ENCODE data around the gene ACSL3. TPM values are rescaled to one million over a fixed set of nuclear protein-coding genes. Genes with fewer than 3 reads are reported as not detected.

Gene ACSL3
- total and polyA plus RNA-seq, 2 donors (not counting 1 experiment from before 2014, with no cell fraction given) = 6.7 to 46.0 TPM

- Histone ChIP-seq H3K4me3 (ENCODE audit: control extremely low read depth in 1 of 5, extremely low read depth in 1 of 5, insufficient read depth in 1 of 5, low read depth in 2 of 5, low read length in 4 of 5) (no peak overlapping the region), H3K9me3 (ENCODE audit: control extremely low read depth in 1 of 3, control insufficient read depth in 2 of 3, insufficient read depth in 1 of 3, low read length in 2 of 3) (peaks cover 0 to 7% (median 3%) of the 10 kb centered on the region in 3 donors), H3K27me3 (replicated peaks in 1 of 4; ENCODE audit: control extremely low read depth in 1 of 4, control insufficient read depth in 3 of 4, insufficient read depth in 4 of 4, low read length in 3 of 4) (no peaks in the 10 kb centered on the region), H3K4me1 (ENCODE audit: control insufficient read depth in 2 of 2, insufficient read depth in 2 of 2, low read length in 2 of 2) (no peaks in the 10 kb centered on the region), H3K27ac (ENCODE audit: low read length in 2 of 2) (no peak overlapping the region), H2AFZ (ENCODE audit: insufficient read depth, low read depth, low read length, poor library complexity, severe bottlenecking) (no peak overlapping the region), H4K20me1 (ENCODE audit: control insufficient read depth, insufficient read depth, low read length, poor library complexity, severe bottlenecking) (no peaks in the 10 kb centered on the region), H3K36me3 (replicated peaks in 1 of 2; ENCODE audit: control extremely low read depth in 1 of 2, control insufficient read depth in 1 of 2, extremely low read depth in 1 of 2, insufficient read depth in 2 of 2, low read length in 1 of 2) (peaks cover 5 to 12% of the 10 kb centered on the region in 2 experiments), H3K9ac (ENCODE audit: low read length) (no peak overlapping the region), H3K4me2 (replicated peaks; ENCODE audit: low read depth, low read length, poor library complexity, severe bottlenecking) (no peak overlapping the region), H3K79me2 (ENCODE audit: control insufficient read depth, insufficient read depth, low read length) (no peaks in the 10 kb centered on the region)
- CTCF ChIA-PET = no interaction called here
- TF ChIP-seq EZH2 (IDR thresholded peaks at IDR 0.05; ENCODE audit: borderline replicate concordance, insufficient read depth, low read depth, low read length, poor library complexity, severe bottlenecking) (no peak), CTCF (IDR thresholded peaks at IDR 0.05) (no peak)
- no peak for DNase-seq
- WGBS (ENCODE audit: insufficient coverage) = no CpG with 5 or more reads among the region's 1 CpG
- POLR2A ChIA-PET = no interaction called here
- H3K27me3 Mint-ChIP-seq = no peaks in the 10 kb centered on the region
- H3K27ac Mint-ChIP-seq = no peak overlapping the region
- no peaks in the 10 kb centered on the region for H3K9me3 Mint-ChIP-seq (ENCODE audit: insufficient read depth)
- H3K4me3 Mint-ChIP-seq = no peak overlapping the region
- H3K4me1 Mint-ChIP-seq = no peaks in the 10 kb centered on the region
- ATAC-seq (ENCODE audit: low read depth) = no peak
- intact Hi-C loops (cut with micrococcal nuclease) = no loop called here
Observed at GRCh38 chr2:222942977-222943376, 82.1 kb downstream of the ACSL3 start.

- Mint-ChIP-seq H3K4me3 (no peak overlapping the region), H3K27ac (no peak overlapping the region), H3K9me3 (ENCODE audit: insufficient read depth) (no peaks in the 10 kb centered on the region), H3K4me1 (no peaks in the 10 kb centered on the region), H3K27me3 (no peaks in the 10 kb centered on the region)
- WGBS (ENCODE audit: insufficient coverage) = no CpG with 5 or more reads among the region's 1 CpG
- no peak overlapping the region for H3K9ac ChIP-seq (ENCODE audit: low read length)
- CTCF ChIA-PET = interaction anchor here (0.7 to 1.2 kb wide), 3 partner anchors 253 to 1807 kb away, joined by 3 to 4 read pairs (median 4); no protein-coding TSS in a partner anchor
- H3K4me1 ChIP-seq (ENCODE audit: control insufficient read depth in 2 of 2, insufficient read depth in 2 of 2, low read length in 2 of 2) = no peaks in the 10 kb centered on the region
- POLR2A ChIA-PET = no interaction called here
- ATAC-seq (ENCODE audit: low read depth) (no peak), DNase-seq (no peak)
- no peak overlapping the region for H3K4me2 ChIP-seq (replicated peaks; ENCODE audit: low read depth, low read length, poor library complexity, severe bottlenecking)
- H2AFZ ChIP-seq (ENCODE audit: insufficient read depth, low read depth, low read length, poor library complexity, severe bottlenecking) = no peak overlapping the region
- no peak overlapping the region for H3K27ac ChIP-seq (ENCODE audit: low read length in 2 of 2)
- intact Hi-C loops (cut with micrococcal nuclease) = no loop called here
- H4K20me1 ChIP-seq (ENCODE audit: control insufficient read depth, insufficient read depth, low read length, poor library complexity, severe bottlenecking) = no peaks in the 10 kb centered on the region
- no peak for TF ChIP-seq CTCF (IDR thresholded peaks at IDR 0.05)
- no peak for TF ChIP-seq EZH2 (IDR thresholded peaks at IDR 0.05; ENCODE audit: borderline replicate concordance, insufficient read depth, low read depth, low read length, poor library complexity, severe bottlenecking)
- no peak overlapping the region for H3K4me3 ChIP-seq (ENCODE audit: control extremely low read depth in 1 of 5, extremely low read depth in 1 of 5, insufficient read depth in 1 of 5, low read depth in 2 of 5, low read length in 4 of 5)
- no peaks in the 10 kb centered on the region for H3K27me3 ChIP-seq (replicated peaks in 1 of 4; ENCODE audit: control extremely low read depth in 1 of 4, control insufficient read depth in 3 of 4, insufficient read depth in 4 of 4, low read length in 3 of 4)
- H3K9me3 ChIP-seq (ENCODE audit: control extremely low read depth in 1 of 3, control insufficient read depth in 2 of 3, insufficient read depth in 1 of 3, low read length in 2 of 3) = no peaks in the 10 kb centered on the region
- peaks cover 5 to 7% of the 10 kb centered on the region in 2 experiments for H3K36me3 ChIP-seq (replicated peaks in 1 of 2; ENCODE audit: control extremely low read depth in 1 of 2, control insufficient read depth in 1 of 2, extremely low read depth in 1 of 2, insufficient read depth in 2 of 2, low read length in 1 of 2)
- H3K79me2 ChIP-seq (ENCODE audit: control insufficient read depth, insufficient read depth, low read length) = no peaks in the 10 kb centered on the region
Observed at GRCh38 chr2:222943820-222944219, 83.0 kb downstream of the ACSL3 start.
